Measurements from ENCODE around the gene CMTM5.

DNA sequence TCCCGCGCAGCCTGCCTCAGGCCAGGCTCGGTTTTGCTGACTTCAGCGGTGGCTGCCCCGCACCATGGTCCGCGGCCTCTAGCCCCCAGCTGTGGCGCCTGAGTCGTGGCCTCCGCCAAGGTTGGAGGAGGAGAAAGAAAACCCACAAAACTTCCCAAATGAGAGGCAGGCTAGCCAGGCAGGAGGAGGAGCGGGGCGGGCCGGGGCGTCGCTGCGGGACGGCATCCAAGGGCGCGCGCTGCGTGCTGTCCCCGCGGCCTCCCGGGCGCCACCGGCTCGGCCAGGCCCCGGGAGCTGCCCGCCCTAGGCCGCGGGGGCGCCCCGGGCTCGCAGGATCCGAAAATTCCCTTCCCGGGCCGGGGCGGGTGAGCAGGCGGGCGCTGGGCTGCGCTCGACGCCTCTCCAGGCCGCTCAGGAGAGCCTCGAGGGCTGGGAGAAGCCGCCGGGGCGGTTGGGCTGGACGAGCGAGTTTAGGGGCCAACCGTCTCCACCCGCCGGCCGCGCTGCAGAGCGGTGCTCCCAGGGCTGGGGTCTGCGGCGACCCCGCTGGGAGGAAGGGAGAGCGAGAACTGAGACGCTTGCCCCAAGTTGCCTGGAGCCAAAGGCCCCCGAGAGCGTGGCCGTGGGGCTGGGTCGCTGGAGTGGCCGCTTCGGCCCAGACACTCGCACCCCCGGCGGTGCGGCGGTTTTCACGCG, 11.7 kb upstream of the CMTM5 start, which contains the start of gene EFS:
- TF ChIP-seq, protein P1, sequence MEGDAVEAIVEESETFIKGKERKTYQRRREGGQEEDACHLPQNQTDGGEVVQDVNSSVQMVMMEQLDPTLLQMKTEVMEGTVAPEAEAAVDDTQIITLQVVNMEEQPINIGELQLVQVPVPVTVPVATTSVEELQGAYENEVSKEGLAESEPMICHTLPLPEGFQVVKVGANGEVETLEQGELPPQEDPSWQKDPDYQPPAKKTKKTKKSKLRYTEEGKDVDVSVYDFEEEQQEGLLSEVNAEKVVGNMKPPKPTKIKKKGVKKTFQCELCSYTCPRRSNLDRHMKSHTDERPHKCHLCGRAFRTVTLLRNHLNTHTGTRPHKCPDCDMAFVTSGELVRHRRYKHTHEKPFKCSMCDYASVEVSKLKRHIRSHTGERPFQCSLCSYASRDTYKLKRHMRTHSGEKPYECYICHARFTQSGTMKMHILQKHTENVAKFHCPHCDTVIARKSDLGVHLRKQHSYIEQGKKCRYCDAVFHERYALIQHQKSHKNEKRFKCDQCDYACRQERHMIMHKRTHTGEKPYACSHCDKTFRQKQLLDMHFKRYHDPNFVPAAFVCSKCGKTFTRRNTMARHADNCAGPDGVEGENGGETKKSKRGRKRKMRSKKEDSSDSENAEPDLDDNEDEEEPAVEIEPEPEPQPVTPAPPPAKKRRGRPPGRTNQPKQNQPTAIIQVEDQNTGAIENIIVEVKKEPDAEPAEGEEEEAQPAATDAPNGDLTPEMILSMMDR (IDR thresholded peaks at IDR 0.05; ENCODE audit: low read depth, low read length) = no peak
- no peak for TF ChIP-seq EZH2phosphoT487 (IDR thresholded peaks at IDR 0.05; ENCODE audit: low read depth)

Measured in OCI-LY3 (cell line).